NCI-H1436 treated with DMSO at 0.1 percent for 48 hours (cell line): Measurements from ENCODE around the gene CHD9.
"Not testable (repeated sequence)": the region's sequence is repeated elsewhere in the genome, so short reads cannot be mapped to it uniquely, and the experiment has no call there.

Experiments used
- DNase-seq: peaks from one replicate; lab custom pipeline; 2025; lab: John Stamatoyannopoulos, UW

Gene CHD9

DNA sequence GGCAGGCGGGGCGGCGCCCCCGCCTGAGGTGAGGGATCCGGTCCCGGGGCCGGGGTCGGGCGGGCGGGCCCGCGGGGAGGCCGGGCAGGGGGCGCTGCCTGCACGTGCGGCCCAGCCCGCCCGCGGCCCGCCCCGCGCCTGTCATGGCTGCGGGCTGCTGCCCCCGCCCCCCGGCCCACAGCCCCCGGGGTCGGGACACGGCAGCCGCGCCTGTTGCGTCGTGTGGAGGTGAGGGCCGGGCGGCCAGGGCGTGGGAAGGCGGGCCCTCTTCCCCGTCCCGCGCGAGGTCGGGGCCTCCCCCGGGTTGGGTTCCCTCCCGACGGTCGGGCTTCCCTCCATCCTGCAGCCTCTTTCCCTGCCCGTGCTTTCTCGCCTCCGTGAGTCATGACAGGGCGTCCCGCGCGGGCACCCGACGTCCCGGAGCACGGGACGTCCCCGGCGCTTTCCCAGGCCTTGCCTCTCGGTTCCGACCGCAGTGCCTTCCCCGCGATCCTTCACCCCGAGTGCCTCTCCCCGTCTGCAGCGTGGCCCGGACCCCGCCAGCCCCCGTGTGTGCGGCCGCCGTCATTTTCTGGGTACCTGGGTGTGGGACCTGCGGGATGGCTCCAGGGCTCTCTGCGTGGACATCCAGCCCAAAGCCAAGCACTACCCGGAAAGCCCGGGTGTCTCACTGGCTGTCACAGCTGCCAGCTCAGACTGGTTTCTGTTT, 76.7 kb downstream of the CHD9 start:
- DNase-seq, result no peak

DNA sequence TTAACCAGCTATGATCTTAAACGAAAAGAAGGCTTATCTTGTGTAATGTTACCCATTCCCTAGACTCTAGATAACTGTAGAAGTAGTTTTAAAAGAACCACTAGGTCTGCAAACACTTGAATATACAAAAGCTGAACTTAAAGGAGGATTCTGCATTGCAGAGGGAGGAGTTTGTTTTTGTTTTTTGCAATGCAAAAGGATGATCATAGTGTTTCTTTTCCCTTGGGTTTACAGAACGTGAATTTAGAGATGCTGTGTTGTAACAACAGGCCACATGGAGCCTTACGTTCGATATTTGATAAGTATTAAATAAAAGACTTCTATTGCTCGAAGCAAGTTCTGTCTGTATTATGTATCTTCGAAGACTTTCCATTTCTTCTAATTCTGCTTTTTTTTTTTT, 77.6 kb downstream of the CHD9 start:
- no peak for DNase-seq

DNA sequence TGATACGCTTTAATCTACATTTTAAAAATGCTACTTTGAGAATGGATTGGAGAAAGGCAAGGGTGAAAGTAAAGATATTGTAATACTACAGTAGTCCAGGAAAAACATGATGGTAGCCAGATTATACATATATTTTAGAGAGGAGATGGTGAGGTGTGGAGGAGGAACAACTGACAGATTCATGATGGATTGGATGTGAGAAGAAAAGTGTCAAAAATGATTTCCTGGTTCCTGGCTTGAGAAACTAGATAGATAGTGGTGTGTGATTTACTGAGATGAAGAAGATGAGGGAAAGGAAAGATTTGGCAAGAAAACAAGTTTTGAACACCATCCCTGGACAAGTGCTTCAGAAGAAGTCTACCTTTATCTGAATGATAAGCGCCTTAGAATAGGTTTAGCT, 80.5 kb downstream of the CHD9 start:
- no peak for DNase-seq

DNA sequence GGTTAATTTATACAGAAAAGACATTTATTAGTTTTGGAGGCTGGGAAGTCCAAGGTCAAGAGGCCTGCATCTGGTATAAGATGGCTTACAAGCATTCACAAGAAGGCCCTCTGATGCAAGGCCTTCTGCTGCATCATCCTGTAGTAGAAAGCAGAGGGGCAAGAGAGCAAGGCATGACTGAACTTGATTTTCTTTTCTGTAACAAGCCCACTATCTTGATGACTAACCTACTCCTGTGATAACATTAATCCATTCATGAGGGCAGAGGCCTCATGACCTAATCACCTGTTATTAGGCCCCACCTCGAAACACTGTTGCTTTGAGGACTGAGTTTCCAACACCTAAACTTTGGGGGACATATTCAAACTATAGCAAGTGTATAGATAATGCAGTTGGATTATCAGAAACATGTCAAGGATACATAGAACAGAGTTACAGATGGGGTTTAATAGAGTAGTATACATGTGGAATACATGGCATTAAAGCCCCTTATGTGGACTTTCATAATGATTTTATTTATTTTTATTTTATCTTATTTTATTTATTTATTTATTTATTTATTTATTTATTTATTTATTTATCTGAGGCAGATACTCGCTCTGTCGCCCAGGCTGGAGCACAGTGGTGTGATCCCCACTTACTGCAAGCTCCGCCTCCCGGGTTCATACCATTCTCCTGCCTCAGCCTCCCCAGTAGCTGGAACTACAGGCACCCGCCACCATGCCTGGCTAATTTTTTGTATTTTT, 88.2 kb downstream of the CHD9 start:
- DNase-seq, result no peak

DNA sequence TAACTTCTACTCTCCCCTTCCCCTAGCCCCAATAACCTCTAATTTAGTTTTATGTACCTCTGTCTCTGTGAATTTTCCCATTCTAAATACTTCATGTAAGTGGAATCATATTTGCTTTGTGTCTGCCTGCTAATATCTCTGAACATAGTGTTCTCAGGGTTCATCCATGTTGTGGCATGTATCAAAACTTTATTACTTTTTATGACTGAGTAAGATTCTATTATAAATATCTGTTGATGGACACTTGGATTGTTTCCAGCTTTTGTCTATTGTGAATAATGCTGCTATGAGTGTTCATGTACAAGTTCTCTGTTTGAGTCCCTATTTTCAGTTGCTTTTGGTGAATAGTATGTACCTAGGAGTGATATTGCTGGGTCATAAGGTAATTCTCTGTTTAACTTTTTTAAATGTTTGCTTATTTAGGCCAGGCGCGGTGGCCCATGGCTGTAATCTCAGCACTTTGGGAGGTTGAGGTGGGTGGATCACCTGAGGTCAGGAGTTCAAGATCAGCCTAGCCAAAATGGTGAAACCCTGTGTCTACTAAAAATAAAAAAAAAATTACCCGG, 92.8 kb downstream of the CHD9 start:
- no peak for DNase-seq

DNA sequence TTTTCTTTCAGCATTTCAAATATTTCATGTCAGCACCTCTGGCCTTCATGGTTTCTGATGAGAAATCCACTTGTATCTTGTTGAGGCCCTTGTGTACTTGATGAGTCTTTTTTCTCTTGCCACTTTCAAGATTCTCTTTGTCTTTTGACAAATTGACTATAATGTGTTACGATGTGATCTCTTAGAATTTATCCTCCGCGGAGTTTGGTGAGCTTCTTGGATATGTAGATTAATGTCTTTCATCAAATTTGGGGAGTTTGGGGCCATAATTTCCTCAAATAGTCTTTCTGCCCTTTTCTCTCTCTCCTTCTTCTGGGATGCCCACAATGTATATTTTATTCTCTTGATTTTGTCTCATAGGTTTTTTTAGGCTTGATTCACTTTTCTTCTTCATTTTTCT, 96.0 kb downstream of the CHD9 start:
- no peak for DNase-seq

DNA sequence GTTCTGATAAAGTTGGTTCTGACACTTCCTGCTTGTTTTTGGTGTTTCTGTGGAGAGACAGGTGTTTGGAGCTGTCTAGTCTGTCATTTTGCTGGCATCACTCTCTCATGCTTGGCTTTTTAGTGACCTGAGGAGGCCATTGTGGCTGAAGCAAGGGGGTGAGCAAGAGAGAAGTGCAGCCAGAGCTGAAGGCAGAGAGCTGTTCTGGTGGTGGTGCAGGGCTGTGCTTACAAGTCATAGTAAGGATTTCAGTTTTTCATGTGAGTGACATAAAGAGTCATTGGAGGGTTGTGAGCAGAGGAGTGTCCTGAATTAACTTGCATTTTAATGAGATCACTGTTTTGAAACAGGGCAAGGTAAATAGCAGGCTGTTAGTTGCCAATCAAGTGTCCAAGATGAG, 97.5 kb downstream of the CHD9 start:
- DNase-seq, result no peak

DNA sequence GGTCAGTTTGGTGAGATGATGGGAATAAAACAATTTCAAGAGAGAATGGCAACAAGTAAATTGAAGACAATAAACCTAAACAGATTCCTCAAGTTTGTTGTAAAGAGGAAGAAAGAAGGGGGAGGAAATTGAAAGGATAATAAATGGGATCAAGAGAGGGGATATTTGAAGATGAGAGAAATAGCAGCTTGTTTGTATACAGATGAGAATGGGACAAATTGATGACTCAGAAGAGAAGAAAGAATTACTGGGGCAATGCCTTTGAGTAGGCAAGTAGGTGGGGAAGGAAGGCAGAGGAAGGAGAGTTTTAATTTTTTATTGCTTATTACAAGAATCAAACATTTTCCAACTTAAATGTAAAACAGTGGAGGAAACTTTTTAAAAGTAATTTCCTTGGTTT, 98.3 kb downstream of the CHD9 start:
- DNase-seq, result no peak

DNA sequence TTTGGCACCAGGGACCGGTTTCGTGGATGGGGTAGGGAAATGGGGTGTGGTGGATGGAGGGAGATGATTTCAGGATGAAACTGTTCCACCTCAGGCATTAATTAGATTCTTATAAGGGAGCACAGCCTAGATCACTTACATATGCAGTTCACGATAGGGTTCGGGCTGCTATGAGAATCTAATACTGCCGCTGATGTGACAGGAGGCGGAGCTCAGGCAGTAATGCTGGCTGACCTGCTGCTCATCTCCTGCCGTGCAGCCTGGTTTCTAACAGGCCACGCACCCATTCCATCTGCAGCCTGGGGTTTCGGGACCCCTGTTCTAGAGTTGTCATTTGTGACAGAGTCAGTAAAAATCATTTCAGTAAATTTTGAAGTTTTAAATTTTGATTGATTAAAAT, 99.7 kb downstream of the CHD9 start:
- DNase-seq, result no peak

DNA sequence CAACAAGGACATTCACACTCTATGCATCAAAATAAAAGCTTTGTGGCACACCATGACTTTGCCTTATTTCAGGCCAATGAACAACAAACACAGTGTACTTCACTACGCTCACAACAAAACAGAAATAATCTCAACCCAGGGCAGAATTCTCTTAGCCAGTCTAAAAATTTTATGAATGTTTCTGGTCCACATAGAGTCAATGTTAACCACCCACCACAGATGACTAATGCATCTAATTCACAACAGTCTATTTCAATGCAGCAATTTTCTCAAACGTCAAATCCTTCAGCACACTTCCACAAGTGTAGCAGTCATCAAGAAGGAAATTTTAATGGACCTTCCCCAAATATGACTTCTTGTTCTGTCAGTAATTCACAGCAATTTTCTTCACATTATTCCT, 101.7 kb downstream of the CHD9 start:
- no peak for DNase-seq

DNA sequence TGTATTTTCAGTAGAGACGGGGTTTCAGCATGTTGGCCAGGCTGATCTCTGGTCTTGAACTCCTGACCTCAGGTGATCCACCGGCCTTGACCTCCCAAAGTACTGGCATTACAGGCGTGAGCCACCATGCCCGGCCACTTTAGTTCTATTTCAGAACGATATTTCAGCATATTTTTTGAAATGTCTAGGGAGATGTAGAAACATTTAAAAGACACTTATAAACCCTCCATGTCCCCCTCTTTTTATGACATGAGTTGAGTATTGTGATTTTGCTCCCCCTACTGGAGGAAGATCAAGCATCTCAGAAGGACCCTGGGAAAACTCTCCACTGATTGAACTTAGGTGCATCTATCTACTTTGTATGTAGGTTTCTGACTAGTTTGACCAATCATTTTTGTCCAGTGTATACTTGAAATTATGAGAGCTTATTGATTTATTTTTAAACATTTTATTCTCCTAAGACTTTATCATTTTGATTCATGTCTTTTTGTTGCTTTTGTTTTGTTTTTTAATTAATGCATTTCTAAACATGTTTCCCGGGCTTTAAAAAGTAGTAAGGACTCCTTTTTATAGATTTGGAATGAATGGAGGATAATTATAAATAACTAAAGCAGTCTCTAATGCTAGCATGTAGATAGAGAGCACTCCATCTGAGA, 105.1 kb downstream of the CHD9 start:
- DNase-seq, result no peak

DNA sequence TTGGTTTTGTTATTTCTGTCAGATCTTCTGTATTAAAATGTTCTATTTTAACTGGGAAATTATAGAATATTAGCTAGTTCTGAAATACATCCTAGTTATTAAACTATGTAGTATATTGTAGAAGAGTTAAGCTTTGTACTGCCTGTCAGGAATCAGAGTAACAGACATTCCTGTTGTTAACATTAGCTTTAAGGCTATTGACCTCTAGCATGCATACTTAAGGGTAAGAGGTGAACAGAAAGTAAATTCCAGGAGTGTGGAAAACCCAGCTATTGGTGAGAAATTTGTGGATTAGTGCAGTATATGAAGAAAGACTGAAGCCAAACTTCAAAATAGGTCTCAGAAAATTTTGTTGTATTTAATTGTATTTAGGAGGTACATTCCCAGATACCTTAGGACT, 111.3 kb downstream of the CHD9 start:
- DNase-seq, result no peak

DNA sequence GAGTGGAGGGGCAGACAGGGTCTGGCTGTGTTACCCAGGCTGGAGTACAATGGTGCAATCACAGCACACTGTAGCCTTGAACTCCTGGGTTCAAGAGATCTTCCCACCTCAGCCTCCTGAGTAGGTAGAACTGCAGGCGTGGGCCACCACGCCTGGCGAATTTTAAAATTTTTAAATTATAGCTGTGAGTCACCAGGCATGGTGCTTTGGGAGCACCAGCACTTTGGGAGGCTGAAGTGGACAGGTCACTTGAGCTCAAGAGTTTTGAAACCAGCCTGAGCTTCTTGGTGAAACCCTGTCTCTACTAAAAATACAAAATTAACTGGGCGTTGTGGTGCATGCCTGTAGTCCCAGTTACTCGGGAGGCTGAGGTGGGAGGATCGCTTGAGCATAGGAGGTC, 114.0 kb downstream of the CHD9 start:
- DNase-seq, result no peak

DNA sequence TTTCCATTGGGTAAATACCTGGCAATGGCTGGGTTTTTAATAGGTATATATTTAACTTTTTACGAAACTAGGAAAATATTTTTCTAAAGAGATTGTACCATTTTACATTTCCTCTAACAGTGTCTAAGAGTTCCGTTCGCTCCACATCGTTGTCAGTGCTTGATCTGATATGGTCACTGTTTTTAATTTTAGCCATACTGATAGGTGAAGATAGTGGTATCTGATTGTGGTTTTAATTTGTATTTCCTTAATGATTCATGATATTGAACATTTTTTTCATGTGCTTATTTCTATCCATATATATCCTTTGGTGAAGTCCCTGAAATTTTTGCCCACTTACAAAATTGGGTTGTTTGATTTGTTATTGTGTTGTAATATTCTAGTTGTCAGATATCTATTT, 117.7 kb downstream of the CHD9 start:
- DNase-seq, result no peak

DNA sequence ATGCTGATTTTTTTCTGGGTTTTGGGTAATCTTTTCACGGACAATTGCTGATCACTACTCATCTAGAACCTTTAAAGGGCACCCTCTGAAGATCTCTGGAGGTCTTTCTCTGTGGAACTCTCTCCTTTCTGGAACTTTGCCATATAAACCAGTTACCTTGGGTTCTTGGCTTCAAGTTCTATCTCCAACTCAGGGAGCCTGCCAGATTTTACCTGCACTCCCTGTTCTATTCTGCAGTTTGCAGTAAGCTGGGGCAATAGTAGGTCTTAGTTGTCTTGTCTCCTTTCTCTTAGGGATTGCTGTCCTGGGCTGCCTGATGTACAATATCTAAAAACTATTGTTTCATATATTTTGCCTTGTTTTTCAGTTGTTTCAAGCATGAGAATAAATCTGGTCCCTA, 120.3 kb downstream of the CHD9 start:
- no peak for DNase-seq

DNA sequence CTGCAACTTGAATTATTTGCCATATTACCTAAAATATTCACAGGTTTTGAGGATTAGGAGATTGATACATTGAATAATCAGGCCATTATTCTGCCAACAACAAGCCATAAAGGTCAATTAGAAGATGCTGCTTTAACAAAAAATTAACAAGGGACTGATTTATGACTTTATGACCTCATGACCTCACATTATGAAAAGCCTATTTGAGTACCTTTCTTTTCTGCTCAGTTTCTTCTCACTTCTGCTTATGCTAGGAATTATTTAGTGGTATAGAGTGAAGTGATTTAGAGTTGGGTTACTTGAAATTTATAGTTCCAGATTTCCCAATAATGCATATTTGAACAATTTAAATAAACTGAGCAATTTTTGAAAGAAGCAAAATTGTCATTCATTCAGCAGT, 121.6 kb downstream of the CHD9 start:
- DNase-seq, result no peak

DNA sequence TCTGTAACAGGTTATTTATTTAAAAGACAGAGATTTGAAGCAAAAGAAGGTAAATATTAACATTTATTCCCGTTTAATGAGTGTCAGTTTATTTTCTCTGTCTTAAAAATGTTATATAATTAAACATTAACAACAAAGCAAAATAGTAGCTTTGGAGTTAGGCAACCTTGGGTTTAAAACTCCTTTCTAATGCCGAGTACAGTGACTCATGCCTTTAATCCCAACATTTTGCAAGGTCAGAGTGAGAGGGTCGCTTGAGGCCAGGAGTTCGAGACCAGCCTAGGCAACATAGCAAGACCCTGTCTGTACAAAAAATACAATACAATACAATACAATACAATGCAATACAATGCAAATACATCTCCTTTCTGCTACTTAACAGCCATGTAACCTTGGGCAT, 128.7 kb downstream of the CHD9 start:
- DNase-seq, result no peak

DNA sequence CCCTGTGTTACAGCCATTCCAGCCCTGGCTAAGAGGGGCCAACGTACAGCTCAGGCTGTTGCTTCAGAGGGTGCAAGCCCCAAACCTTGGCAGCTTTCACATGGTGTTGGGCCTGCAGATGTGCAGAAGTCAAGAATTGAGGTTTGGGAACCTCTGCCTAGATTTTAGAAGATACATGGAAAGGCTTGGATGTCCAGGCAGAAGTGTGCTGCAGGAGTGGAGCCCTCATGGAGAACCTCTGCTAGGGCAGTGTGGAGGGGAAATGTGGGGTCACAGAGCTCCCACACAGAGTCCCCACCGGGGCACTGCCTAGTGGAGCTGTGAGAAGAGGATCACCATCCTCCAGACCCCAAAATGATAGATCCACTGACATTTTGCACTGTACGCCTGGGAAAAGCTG, 130.9 kb downstream of the CHD9 start:
- not testable (repeated sequence) for DNase-seq

DNA sequence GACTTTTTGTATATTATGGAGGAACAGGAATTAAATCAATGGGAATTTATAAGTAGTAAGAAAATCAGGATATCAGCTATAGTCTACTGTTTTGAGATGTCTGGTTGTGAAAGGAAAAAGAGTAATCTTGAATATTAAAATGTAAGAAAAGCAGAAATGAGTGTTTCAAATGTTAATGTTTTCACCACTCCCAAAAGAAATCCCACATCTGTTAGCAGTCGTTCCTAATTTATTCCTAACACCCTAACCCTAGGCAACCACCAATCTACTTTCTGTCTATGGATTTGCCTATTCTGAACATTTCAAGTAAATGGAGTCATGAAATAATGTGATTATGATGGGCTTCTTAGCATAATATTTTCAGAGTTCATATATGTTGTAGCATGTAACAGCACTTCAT, 133.0 kb downstream of the CHD9 start:
- DNase-seq, result no peak

DNA sequence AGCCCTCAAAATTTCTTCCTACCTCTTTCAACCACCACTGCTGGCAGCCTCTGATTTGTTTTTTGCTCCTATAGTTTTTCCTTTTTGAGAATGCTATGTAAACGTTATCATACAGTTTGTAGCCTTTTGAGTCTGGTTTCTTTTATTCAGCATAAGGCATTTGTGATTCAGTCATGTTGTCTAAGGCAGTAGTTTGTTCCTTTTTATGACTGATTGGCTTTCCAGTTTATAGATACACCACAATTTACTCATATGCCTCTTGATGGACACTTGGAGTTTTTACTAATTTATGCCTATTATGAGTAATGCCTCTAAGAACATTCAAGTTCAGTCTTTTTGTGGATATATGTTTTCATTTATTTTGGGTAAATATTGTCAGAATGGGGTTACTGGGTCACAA, 136.6 kb downstream of the CHD9 start:
- DNase-seq, result no peak

DNA sequence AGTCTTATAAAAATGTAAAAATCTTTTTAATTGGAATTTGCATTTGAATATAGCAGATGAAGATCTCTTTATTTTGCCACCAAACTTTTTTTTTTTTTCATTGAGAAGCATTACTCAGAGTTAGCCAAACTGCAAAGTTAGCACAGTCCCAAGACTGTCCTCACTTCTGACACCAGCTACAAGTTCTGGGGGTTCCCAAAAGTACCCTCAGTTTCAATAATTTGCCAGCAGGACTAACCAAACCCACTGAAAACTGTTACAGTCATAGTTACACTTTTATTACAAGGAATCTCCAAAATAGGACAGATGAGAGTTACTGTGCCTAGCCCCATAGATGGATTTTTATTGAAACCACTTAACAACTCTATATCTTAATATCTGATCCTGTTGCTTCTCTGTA, 144.1 kb downstream of the CHD9 start:
- DNase-seq, result no peak

DNA sequence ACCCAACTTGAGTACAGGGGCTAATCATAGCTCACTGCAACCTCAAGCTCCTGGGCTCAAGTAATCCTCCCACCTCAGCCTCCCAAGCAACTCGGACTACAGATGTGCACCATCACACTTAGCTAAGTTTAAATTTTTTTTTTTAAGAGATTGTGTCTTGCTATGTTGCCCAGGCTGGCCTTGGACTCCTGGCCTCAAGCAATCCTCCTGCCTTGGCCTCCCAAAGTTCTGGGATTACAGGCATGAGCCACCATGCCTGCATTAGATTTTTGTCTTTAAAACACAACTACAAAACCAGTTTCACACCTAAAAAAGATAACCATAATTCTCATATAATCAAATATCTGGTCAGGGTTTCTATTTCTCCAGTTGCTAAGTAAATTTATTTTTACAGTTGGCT, 147.1 kb downstream of the CHD9 start:
- no peak for DNase-seq

DNA sequence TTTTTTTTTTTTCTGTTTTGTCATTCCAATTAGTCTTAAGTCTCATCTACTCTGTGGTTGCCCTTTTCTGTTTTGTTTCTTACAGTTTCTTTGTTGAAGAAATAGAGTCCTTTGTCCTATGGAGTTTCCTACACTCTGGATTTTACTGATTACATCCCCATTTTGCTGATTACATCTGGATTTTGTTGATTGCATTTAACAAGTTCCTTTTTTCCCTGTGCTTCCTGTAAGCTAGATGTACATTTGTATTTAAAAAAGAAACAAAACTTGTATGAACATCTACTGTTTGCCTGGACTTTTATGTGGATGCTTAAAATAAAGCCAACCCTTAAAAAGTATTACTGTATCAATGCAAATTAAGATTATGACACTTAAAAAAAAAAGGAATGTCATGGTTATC, 147.6 kb downstream of the CHD9 start:
- no peak for DNase-seq
